NCI-H82 treated with DMSO at 0.1 percent for 48 hours (cell line): ENCODE measurements around the gene MPEG1.
A peak's percentile ranks its signal among the peaks of the same experiment; 100 is the strongest.

Experiments used
- DNase-seq: peaks from one replicate; lab custom pipeline; 2025; ENCODE audit not compliant: unreplicated experiment; lab: John Stamatoyannopoulos, UW

MPEG1 gene

GRCh38 chr11:59191095-59191494 lies 21.6 kb downstream of the MPEG1 start:
- no peak for DNase-seq

- peak; percentile 46 for DNase-seq
Measured at GRCh38 chr11:59189986-59190385, 22.7 kb downstream of the MPEG1 start.

- no peak for DNase-seq
Measured at GRCh38 chr11:59188954-59189353, 23.8 kb downstream of the MPEG1 start.

- no peak for DNase-seq
Measured at GRCh38 chr11:59187587-59187986, 25.1 kb downstream of the MPEG1 start.

GRCh38 chr11:59187035-59187434 lies 25.7 kb downstream of the MPEG1 start:
- no peak for DNase-seq

GRCh38 chr11:59186130-59186594 lies 26.6 kb downstream of the MPEG1 start:
- DNase-seq = no peak

- no peak for DNase-seq
Measured at GRCh38 chr11:59185386-59185945, 27.3 kb downstream of the MPEG1 start.

- no peak for DNase-seq
Measured at GRCh38 chr11:59184691-59185339, 27.9 kb downstream of the MPEG1 start.

GRCh38 chr11:59183771-59184170 lies 29.0 kb downstream of the MPEG1 start:
- no peak for DNase-seq

- no peak for DNase-seq
Measured at GRCh38 chr11:59182457-59183151, 30.1 kb downstream of the MPEG1 start.

GRCh38 chr11:59181746-59182456 lies 30.8 kb downstream of the MPEG1 start:
- DNase-seq = no peak

- DNase-seq = no peak
Measured at GRCh38 chr11:59180907-59181306, 31.8 kb downstream of the MPEG1 start.

- no peak for DNase-seq
Measured at GRCh38 chr11:59180168-59180776, 32.5 kb downstream of the MPEG1 start.

- DNase-seq = no peak
Measured at GRCh38 chr11:59179121-59179520, 33.6 kb downstream of the MPEG1 start.

GRCh38 chr11:59178402-59178801 lies 34.3 kb downstream of the MPEG1 start:
- no peak for DNase-seq

- no peak for DNase-seq
Measured at GRCh38 chr11:59176330-59176729, 36.4 kb downstream of the MPEG1 start.

GRCh38 chr11:59175091-59175501 lies 37.6 kb downstream of the MPEG1 start:
- peak; percentile 31 for DNase-seq

GRCh38 chr11:59174664-59175033 lies 38.1 kb downstream of the MPEG1 start:
- no peak for DNase-seq

- peak; percentile 1 for DNase-seq
Measured at GRCh38 chr11:59173964-59174663, 38.6 kb downstream of the MPEG1 start.

GRCh38 chr11:59173080-59173963 lies 39.4 kb downstream of the MPEG1 start:
- DNase-seq = peak; percentile 2
